Fibroblast of pulmonary artery (primary cell): ENCODE data around the gene NDUFV2.
A peak's percentile ranks its signal among the peaks of the same experiment; 100 is the strongest.

Source experiments
- DNase-seq: peaks from one replicate; pipeline ENCODE4 v3.0.0-alpha.2; 2010; ENCODE audit warnings: low read depth
- H3K4me3 ChIP-seq: replicated peaks from 2 replicates; pipeline ENCODE4 v1.5.1; 2011; ENCODE audit warnings: low read depth, mild to moderate bottlenecking, control low read depth, low read length, moderate library complexity
- CTCF ChIP-seq: IDR thresholded peaks from 2 replicates; pipeline ENCODE4 v1.5.1; 2011; ENCODE audit warnings: mild to moderate bottlenecking, control low read depth, low read length, inconsistent platforms; ENCODE audit errors: missing control alignments

NDUFV2 gene

DNA sequence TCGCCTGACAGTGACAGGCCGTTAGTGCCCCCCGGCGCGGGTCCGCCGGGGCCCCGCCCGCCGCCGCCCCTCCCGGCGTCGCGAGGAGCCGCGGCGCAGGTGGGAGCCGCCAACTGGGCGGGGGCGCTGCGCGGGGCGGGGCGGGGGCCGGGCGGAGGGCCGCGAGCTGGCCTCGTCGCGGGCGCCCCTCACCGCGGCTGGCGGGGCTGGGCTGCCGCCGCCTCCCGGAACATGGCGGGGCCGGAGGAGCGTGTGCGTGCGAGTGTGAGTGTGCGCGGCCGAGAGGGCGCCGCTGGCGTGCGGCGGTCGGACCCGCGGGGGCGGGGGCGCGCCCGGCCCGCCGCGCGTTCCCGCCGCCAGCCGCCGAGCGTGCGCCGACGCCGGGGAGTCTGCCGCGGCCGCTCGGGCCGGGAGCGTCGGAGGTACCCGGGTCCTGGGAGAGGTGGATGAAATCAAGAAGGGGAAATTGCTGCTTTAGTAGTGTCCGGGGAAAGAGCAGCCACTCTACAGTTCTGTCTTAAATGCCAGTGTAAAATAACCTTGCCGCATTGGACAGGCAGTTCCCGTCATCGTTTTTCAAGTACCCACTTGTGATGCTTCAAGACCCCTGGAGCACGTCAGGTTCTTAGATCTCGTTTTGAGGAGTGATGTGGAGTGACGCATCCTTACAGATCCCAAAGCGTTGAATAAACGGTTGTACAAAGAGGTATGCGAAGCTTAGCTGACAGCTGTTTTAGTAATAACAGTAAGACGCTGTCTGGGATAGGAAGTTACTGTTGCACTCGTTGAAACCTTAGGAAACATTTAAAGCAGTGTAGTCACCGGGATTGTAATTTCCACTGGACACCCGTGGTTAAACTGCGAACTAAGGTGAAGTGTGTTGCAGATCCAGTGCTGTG lies 34.9 kb downstream of the NDUFV2 start:
- peak overlapping the region; percentile 70 for H3K4me3 ChIP-seq
- DNase-seq, result peak; percentile 75
- no peak for TF ChIP-seq CTCF

DNA sequence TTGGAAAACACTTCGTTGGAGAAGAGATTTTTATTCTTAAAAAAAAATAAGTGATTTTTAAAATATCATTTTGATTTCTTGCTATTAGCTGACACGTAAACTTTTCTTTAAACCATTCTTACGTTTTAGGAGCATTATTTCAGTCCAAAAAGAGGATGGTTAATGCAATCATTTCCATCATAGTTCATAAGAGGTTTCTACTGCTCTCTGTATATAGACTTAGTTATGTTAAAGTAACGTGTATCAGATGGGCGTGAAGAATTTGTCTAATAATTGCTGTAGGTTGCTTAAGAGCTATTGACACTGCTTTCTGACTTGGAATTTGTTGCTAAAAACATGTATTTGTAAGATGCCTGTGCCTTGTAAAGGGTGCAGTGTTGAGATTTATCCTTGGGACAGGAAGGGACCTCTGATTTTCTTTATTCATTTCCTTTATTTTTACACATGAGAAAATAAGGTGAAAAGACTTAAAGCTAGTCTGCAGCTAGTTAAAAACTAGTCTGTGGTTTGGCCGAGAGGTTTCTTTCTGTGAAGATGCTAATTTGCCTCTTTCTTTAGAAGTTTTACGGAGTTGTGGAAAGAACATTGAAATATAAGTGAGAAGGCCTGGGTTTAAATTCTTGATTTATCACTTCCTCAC lies 37.0 kb downstream of the NDUFV2 start:
- DNase-seq, result no peak
- no peak overlapping the region for H3K4me3 ChIP-seq
- no peak for TF ChIP-seq CTCF

GRCh38 chr18:9140381-9140780 lies 37.9 kb downstream of the NDUFV2 start:
- no peak for DNase-seq
- no peak for TF ChIP-seq CTCF
- H3K4me3 ChIP-seq, result no peak overlapping the region

DNA sequence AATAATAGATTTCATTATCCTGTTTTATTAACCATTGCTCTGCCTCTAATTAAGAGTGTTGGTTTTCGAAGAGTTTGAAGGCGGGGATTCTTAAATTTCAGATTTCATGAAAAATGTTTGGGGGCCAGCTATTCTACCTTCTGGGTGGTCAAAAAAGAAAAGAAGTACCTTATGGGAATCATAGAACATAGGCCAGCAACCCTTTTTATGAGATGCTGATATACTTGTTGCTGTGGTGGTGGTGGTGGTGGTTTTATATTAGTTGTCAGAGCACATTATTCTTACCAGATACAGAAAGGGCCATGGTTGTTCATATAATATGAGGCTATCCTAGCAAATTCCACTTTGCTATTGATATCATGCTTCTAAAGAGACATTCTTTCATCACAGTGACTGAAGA lies 38.5 kb downstream of the NDUFV2 start:
- H3K4me3 ChIP-seq, result no peak overlapping the region
- no peak for DNase-seq
- no peak for TF ChIP-seq CTCF

GRCh38 chr18:9146224-9146623 lies 43.7 kb downstream of the NDUFV2 start:
- TF ChIP-seq CTCF, result no peak
- no peak for DNase-seq
- no peak overlapping the region for H3K4me3 ChIP-seq

DNA sequence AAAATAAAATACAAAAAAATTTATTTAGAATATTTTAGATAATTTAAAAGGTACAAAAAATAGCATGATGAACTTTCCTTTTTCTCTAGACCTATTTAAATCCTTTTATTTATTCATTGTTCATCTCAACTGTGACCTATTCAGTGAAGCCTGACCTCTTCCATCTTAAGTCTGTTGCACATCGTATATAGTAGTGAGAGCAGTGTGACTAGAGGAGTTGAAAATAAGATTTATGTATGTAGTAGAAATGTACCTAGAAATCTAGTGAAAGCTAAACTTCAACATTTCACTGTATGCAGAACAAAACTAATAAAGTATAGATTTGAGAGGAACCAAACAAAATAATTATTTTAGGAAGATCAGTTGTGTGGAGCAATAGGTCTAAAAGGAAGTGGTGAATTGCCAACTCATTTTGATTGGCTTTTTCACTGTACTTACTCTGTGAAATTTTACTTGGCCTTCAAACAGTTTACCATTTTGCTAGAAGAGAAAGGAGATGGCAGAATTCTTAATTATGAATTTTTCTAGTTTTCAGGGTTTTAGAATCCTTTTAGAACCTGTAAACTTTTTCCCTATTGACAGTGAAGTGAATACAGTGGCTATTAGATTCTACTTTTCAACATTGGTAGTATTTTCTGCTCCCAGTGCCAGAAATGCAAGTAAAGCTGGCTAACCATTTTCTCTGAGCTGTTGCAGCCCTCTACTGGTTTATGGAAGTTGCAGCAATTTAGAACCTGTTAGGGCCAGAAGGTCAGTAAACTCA lies 45.1 kb downstream of the NDUFV2 start:
- DNase-seq, result peak; percentile 85
- TF ChIP-seq CTCF, result peak; percentile 86
- H3K4me3 ChIP-seq, result no peak overlapping the region
